PC-3 (cell line): ENCODE results near the gene PTPRN2. TPM values are rescaled to one million over a fixed set of nuclear protein-coding genes. Genes with fewer than 3 reads are reported as not detected.

Experiments used
- ATAC-seq: fragments of 200-7000 bp; cut with Tn5 transposase; 2 replicates; pipeline ENCODE4 v1.9.1; 2020; ENCODE audit warnings: mild to moderate bottlenecking, moderate library complexity
- BruUV-seq: library from RNA; stranded (reverse); fragments of 400-500 nt; replicated peaks from 2 replicates; lab custom pipeline; 2021; lab: Mats Ljungman, UMichigan
- CTCF ChIA-PET: fragments of 300-600 bp; sonication (Branson Sonifier 250); formaldehyde crosslinking; loops from one replicate; lab custom pipeline; 2022; ENCODE audit warnings: antibody characterized with exemption; lab: Charles Lee
- POLR2A ChIA-PET: fragments of 300-600 bp; sonication (Branson Sonifier 250); formaldehyde crosslinking; loops from one replicate; lab custom pipeline; 2022; ENCODE audit warnings: antibody characterized with exemption; ENCODE audit not compliant: unreplicated experiment; lab: Charles Lee
- DNase-seq: peaks from one replicate; pipeline ENCODE4 v3.0.0-alpha.2; 2015
- H2AFZ ChIP-seq: fragments of 300-600 bp; sonication (generic); 2 replicates; pipeline ENCODE4 v1.6.0; 2016; ENCODE audit warnings: antibody characterized with exemption, low read length
- H3F3A ChIP-seq: fragments of 300-600 bp; sonication (generic); one replicate; pipeline ENCODE4 v1.6.0; 2017; ENCODE audit warnings: antibody characterized with exemption, low read length, control low read depth, mild to moderate bottlenecking; ENCODE audit not compliant: unreplicated experiment
- H3K27ac ChIP-seq: fragments of 300-600 bp; sonication (generic); 2 replicates; pipeline ENCODE4 v1.5.1; 2016; ENCODE audit warnings: mild to moderate bottlenecking, low read length
- H3K27me3 ChIP-seq: fragments of 300-600 bp; sonication (generic); 2 replicates; pipeline ENCODE4 v1.6.1; 2016; ENCODE audit warnings: low read length, mixed read lengths
- H3K36me3 ChIP-seq: fragments of 300-600 bp; sonication (generic); 2 replicates; pipeline ENCODE4 v1.6.1; 2016; ENCODE audit warnings: low read depth, mixed run types, low read length, mixed read lengths
- H3K4me1 ChIP-seq: fragments of 300-600 bp; sonication (generic); 2 replicates; pipeline ENCODE4 v1.5.1; 2016; ENCODE audit warnings: low read length; ENCODE audit not compliant: insufficient read depth
- H3K4me2 ChIP-seq: fragments of 300-600 bp; sonication (generic); 2 replicates; pipeline ENCODE4 v1.6.0; 2016; ENCODE audit warnings: low read length
- H3K4me3 ChIP-seq: fragments of 300-600 bp; sonication (generic); 2 replicates; pipeline ENCODE4 v1.5.1; 2016; ENCODE audit warnings: mild to moderate bottlenecking, low read length, mixed read lengths
- H3K79me2 ChIP-seq: fragments of 300-600 bp; sonication (generic); 2 replicates; pipeline ENCODE4 v1.6.1; 2017; ENCODE audit warnings: low read length, mixed read lengths
- H3K9ac ChIP-seq: fragments of 300-600 bp; sonication (generic); 2 replicates; pipeline ENCODE4 v1.6.0; 2016; ENCODE audit warnings: mild to moderate bottlenecking, low read length
- H3K9me2 ChIP-seq: fragments of 300-600 bp; sonication (generic); replicated peaks from 2 replicates; pipeline ENCODE4 v1.6.1; 2016; ENCODE audit warnings: mixed run types, low read length, mixed read lengths
- H3K9me3 ChIP-seq: fragments of 300-600 bp; sonication (generic); 2 replicates; pipeline ENCODE4 v1.6.1; 2016; ENCODE audit warnings: low read length, mixed read lengths
- H4K20me1 ChIP-seq: fragments of 300-600 bp; sonication (generic); 2 replicates; pipeline ENCODE4 v1.6.1; 2016; ENCODE audit warnings: low read length, mixed read lengths
- CTCF ChIP-seq: fragments of 300-600 bp; sonication (generic); conservative IDR thresholded peaks from 2 replicates; pipeline ENCODE4 v1.5.1; 2017; ENCODE audit warnings: antibody characterized with exemption, low read depth, mild to moderate bottlenecking, low read length
- EZH2 ChIP-seq: fragments of 300-600 bp; sonication (generic); IDR thresholded peaks from one replicate; pipeline ENCODE4 v1.6.1; 2017; ENCODE audit warnings: antibody characterized with exemption, mild to moderate bottlenecking, low read length; ENCODE audit not compliant: unreplicated experiment
- EZH2phosphoT487 ChIP-seq: fragments of 300-600 bp; sonication (generic); IDR thresholded peaks from 2 replicates; pipeline ENCODE4 v1.6.1; 2018; ENCODE audit warnings: mild to moderate bottlenecking, antibody characterized with exemption, low read length, borderline replicate concordance
- intact Hi-C: fragments of 100-400 bp; cut with micrococcal nuclease; formaldehyde crosslinking; loops from 2 replicates; pipeline ENCODE4 v1.9.0; 2023
- total RNA-seq: library from RNA; depleted of rRNA; stranded (reverse); fragments of >200 nt; gene quantifications from 2 replicates; pipeline ENCODE4 v1.2.3, GENCODE V29; 2014

PTPRN2 gene
- total RNA-seq, 1 experiment from 2014 or later = 3.2 TPM

- Histone ChIP-seq H3K4me2 (no peak overlapping the region), H3K27me3 (peaks cover 53% of the 10 kb centered on the region), H3K36me3 (no peaks in the 10 kb centered on the region), H4K20me1 (no peaks in the 10 kb centered on the region), H3K79me2 (no peaks in the 10 kb centered on the region), H3K9ac (no peak overlapping the region), H3F3A (no peaks in the 10 kb centered on the region), H3K4me1 (no peaks in the 10 kb centered on the region), H2AFZ (no peak overlapping the region), H3K27ac (no peak overlapping the region), H3K9me2 (no peaks in the 10 kb centered on the region), H3K4me3 (no peak overlapping the region), H3K9me3 (no peaks in the 10 kb centered on the region)
- CTCF ChIA-PET = no interaction called here
- no TSS peak for BruUV-seq
- ATAC-seq = no peak
- TF ChIP-seq EZH2 = no peak
- no peak for TF ChIP-seq CTCF
- no peak for TF ChIP-seq EZH2phosphoT487
- DNase-seq = no peak
- POLR2A ChIA-PET = no interaction called here
- intact Hi-C loops = no loop called here
These were observed 876.2 kb downstream of the PTPRN2 start for GRCh38 chr7:157711353-157711888.

- no peaks in the 10 kb centered on the region for H3K36me3 ChIP-seq
- H2AFZ ChIP-seq = no peak overlapping the region
- POLR2A ChIA-PET = no interaction called here
- no peaks in the 10 kb centered on the region for H4K20me1 ChIP-seq
- intact Hi-C loops = no loop called here
- no TSS peak for BruUV-seq
- no peak overlapping the region for H3K4me3 ChIP-seq
- H3K4me1 ChIP-seq = no peaks in the 10 kb centered on the region
- no peaks in the 10 kb centered on the region for H3K79me2 ChIP-seq
- CTCF ChIA-PET = no interaction called here
- H3K9me2 ChIP-seq = no peaks in the 10 kb centered on the region
- ATAC-seq = no peak
- H3F3A ChIP-seq = no peaks in the 10 kb centered on the region
- no peak overlapping the region for H3K4me2 ChIP-seq
- no peak overlapping the region for H3K27ac ChIP-seq
- peaks cover 63% of the 10 kb centered on the region for H3K27me3 ChIP-seq
- no peak for TF ChIP-seq EZH2phosphoT487
- no peaks in the 10 kb centered on the region for H3K9me3 ChIP-seq
- H3K9ac ChIP-seq = no peak overlapping the region
- DNase-seq = no peak
These were observed 877.2 kb downstream of the PTPRN2 start for GRCh38 chr7:157710396-157710795.

- no peak for TF ChIP-seq CTCF
- no peak for TF ChIP-seq EZH2
- no peak overlapping the region for H3K4me2 ChIP-seq
- H3K79me2 ChIP-seq = no peaks in the 10 kb centered on the region
- BruUV-seq = no TSS peak
- POLR2A ChIA-PET = no interaction called here
- ATAC-seq (no peak), DNase-seq (no peak)
- intact Hi-C loops = no loop called here
- no peaks in the 10 kb centered on the region for H3K9me2 ChIP-seq
- peaks cover 65% of the 10 kb centered on the region for H3K27me3 ChIP-seq
- no peaks in the 10 kb centered on the region for H3F3A ChIP-seq
- no peaks in the 10 kb centered on the region for H4K20me1 ChIP-seq
- no peaks in the 10 kb centered on the region for H3K4me1 ChIP-seq
- H2AFZ ChIP-seq = no peak overlapping the region
- H3K36me3 ChIP-seq = no peaks in the 10 kb centered on the region
- CTCF ChIA-PET = no interaction called here
- no peaks in the 10 kb centered on the region for H3K9me3 ChIP-seq
- H3K9ac ChIP-seq = no peak overlapping the region
- no peak overlapping the region for H3K27ac ChIP-seq
- H3K4me3 ChIP-seq = no peak overlapping the region
These were observed 877.9 kb downstream of the PTPRN2 start for GRCh38 chr7:157709531-157710251.
